K562 (cell line): ENCODE data around the gene C2orf42. TPM values are rescaled to one million over a fixed set of nuclear protein-coding genes. Genes with fewer than 3 reads are reported as not detected.

ENCODE experiments used
- ATAC-seq: fragments of 200-7000 bp; cut with Tn5 transposase; 3 replicates; pipeline ENCODE4 v1.9.1; 2020; ENCODE audit warnings: moderate library complexity
- BruUV-seq: library from RNA; stranded (reverse); fragments of 400-500 nt; replicated peaks from 2 replicates; lab custom pipeline; 2021; lab: Mats Ljungman, UMichigan
- CTCF ChIA-PET: fragments of 300-600 bp; formaldehyde crosslinking; extraction: SDS; loops from one replicate; lab custom pipeline; 2021; ENCODE audit warnings: low intra/inter-chr PET ratio; lab: Yijun Ruan, JAX
- POLR2A ChIA-PET: fragments of 300-600, 350-650 bp; sonication (Branson Sonifier 250); formaldehyde crosslinking; extraction: SDS; loops from one replicate; lab custom pipeline; 2021; ENCODE audit warnings: antibody characterized with exemption, inconsistent platforms; lab: Yijun Ruan, JAX
- DNase-seq, 4 experiments: peaks; one replicate each; pipeline versions ENCODE4 v3.0.0 to v3.0.0-alpha.2; 2011 to 2018; ENCODE audit warnings: low spot score in 3 of 4, mixed read lengths in 3 of 4; ENCODE audit errors: extremely low read depth in 1 of 4
- FAIRE-seq: peaks from 2 replicates; lab custom pipeline; 2011; peaks lifted over from hg19 to GRCh38; lab: Jason Lieb, UNC
- H2AFZ ChIP-seq: 2 replicates; pipeline ENCODE4 v1.6.0; 2011; ENCODE audit warnings: low read depth, low read length, control low read depth, inconsistent platforms
- H3K27ac ChIP-seq: fragments of 200-600 bp; 3 replicates; pipeline ENCODE4 v1.8.0; 2011; ENCODE audit warnings: low read depth, mild to moderate bottlenecking, control low read depth, inconsistent platforms, low read length, moderate library complexity, mixed read lengths; ENCODE audit errors: extremely low read depth
- H3K27me3 ChIP-seq, 2 experiments: fragments of 300-600 bp in 1 of 2; 2 replicates in 1 of 2; 3 replicates in 1 of 2; pipeline versions ENCODE4 v1.6.0 to v1.8.0; 2011; ENCODE audit warnings: inconsistent platforms in 2 of 2, low read length in 2 of 2, mild to moderate bottlenecking in 1 of 2, mixed read lengths in 1 of 2, moderate library complexity in 1 of 2; ENCODE audit not compliant: control insufficient read depth in 2 of 2, insufficient read depth in 2 of 2
- H3K36me3 ChIP-seq: fragments of 300-600 bp; 3 replicates; pipeline ENCODE4 v1.8.0; 2011; ENCODE audit warnings: mild to moderate bottlenecking, low read length, inconsistent platforms; ENCODE audit not compliant: control insufficient read depth, insufficient read depth
- H3K4me1 ChIP-seq, 2 experiments: fragments of 200-600 bp in 1 of 2; replicated peaks in 1 of 2; 2 replicates in 1 of 2; 3 replicates in 1 of 2; pipeline versions ENCODE4 v1.5.1 to v1.8.0; 2011; ENCODE audit warnings: inconsistent platforms in 2 of 2, low read length in 2 of 2, mild to moderate bottlenecking in 1 of 2, mixed read lengths in 1 of 2, moderate library complexity in 1 of 2; ENCODE audit not compliant: control insufficient read depth in 2 of 2, insufficient read depth in 2 of 2
- H3K4me2 ChIP-seq: 2 replicates; pipeline ENCODE4 v1.6.1; 2011; ENCODE audit warnings: low read length, control low read depth, inconsistent platforms, mixed read lengths; ENCODE audit not compliant: insufficient read depth
- H3K4me3 ChIP-seq: fragments of 200-600 bp; sonication (generic), shearing (Covaris generic); 2 replicates; pipeline ENCODE4 v1.5.1; 2016; ENCODE audit warnings: control low read depth, inconsistent platforms
- H3K79me2 ChIP-seq: fragments of 200-600 bp; 3 replicates; pipeline ENCODE4 v1.8.0; 2011; ENCODE audit warnings: low read length, inconsistent platforms; ENCODE audit not compliant: control insufficient read depth, insufficient read depth
- H3K9ac ChIP-seq, 2 experiments: 2 replicates each; pipeline versions ENCODE4 v1.6.0 to v1.6.1; 2011; ENCODE audit warnings: low read depth in 2 of 2, low read length in 2 of 2, control low read depth in 1 of 2, inconsistent platforms in 1 of 2, mild to moderate bottlenecking in 1 of 2, mixed read lengths in 1 of 2; ENCODE audit not compliant: insufficient read depth in 1 of 2
- H3K9me1 ChIP-seq: one replicate; pipeline ENCODE4 v1.6.0; 2011; ENCODE audit warnings: inconsistent platforms, mild to moderate bottlenecking, low read length, moderate library complexity; ENCODE audit not compliant: control insufficient read depth, insufficient read depth
- H3K9me3 ChIP-seq: replicated peaks from 2 replicates; pipeline ENCODE4 v1.5.1; 2011; ENCODE audit warnings: low read depth, low read length, inconsistent platforms; ENCODE audit not compliant: control insufficient read depth, insufficient read depth
- H4K20me1 ChIP-seq: replicated peaks from 2 replicates; pipeline ENCODE4 v1.6.1; 2011; ENCODE audit warnings: low read length, inconsistent platforms, mixed read lengths; ENCODE audit not compliant: control insufficient read depth, insufficient read depth
- BRCA1 ChIP-seq, 2 experiments: fragments of 450-650 bp in 1 of 2; sonication (generic) in 1 of 2; formaldehyde crosslinking in 1 of 2; IDR thresholded peaks; 2 replicates each; pipeline versions ENCODE4 v1.5.0 to v1.6.1; 2017 to 2020; ENCODE audit warnings: mild to moderate bottlenecking in 1 of 2, missing genetic modification reagents in 1 of 2
- CBX2 ChIP-seq: fragments of 200-600 bp; sonication (generic); IDR thresholded peaks from one replicate; pipeline ENCODE4 v1.6.1; 2012; ENCODE audit warnings: mild to moderate bottlenecking, low read length, inconsistent platforms; ENCODE audit not compliant: insufficient read depth, poor library complexity, severe bottlenecking
- DMBX1 ChIP-seq: fragments of 250-450 bp; sonication (Bioruptor Pico); IDR thresholded peaks from 2 replicates; pipeline ENCODE4 v1.8.0; 2022; ENCODE audit warnings: inconsistent platforms, mild to moderate bottlenecking, moderate library complexity, borderline replicate concordance
- E2F4 ChIP-seq: sonication (generic); formaldehyde crosslinking; IDR thresholded peaks from 2 replicates; pipeline ENCODE4 v1.8.0; 2022; ENCODE audit warnings: mild to moderate bottlenecking, low read depth, missing genetic modification reagents
- KDM4B ChIP-seq, 2 experiments: fragments of 450-650 bp in 1 of 2; sonication (generic) in 1 of 2; IDR thresholded peaks; 2 replicates each; pipeline ENCODE4 v1.6.1; 2016 to 2017; ENCODE audit warnings: borderline replicate concordance in 2 of 2, antibody characterized with exemption in 1 of 2, low read depth in 1 of 2, mild to moderate bottlenecking in 1 of 2
- PBX2 ChIP-seq, 2 experiments: IDR thresholded peaks in 1 of 2; conservative IDR thresholded peaks in 1 of 2; 2 replicates each; pipeline ENCODE4 v1.6.1; 2016; ENCODE audit warnings: low read depth in 2 of 2, mild to moderate bottlenecking in 1 of 2, missing compliant biosample characterization in 1 of 2, missing genetic modification characterization in 1 of 2, moderate library complexity in 1 of 2
- RB1 ChIP-seq: fragments of 450-650 bp; IDR thresholded peaks from 2 replicates; pipeline ENCODE4 v1.6.1; 2017; ENCODE audit warnings: low read depth, mild to moderate bottlenecking
- SIRT6 ChIP-seq: IDR thresholded peaks from one replicate; pipeline ENCODE4 v1.6.1; 2012; ENCODE audit warnings: low read depth, mild to moderate bottlenecking, control low read depth, inconsistent platforms, low read length, moderate library complexity
- SP2 ChIP-seq: IDR thresholded peaks from 2 replicates; pipeline ENCODE4 v1.6.1; 2011; ENCODE audit warnings: mild to moderate bottlenecking, low read depth, low read length, moderate library complexity; ENCODE audit not compliant: poor library complexity, severe bottlenecking; ENCODE audit errors: extremely low read depth
- SRSF3 ChIP-seq: fragments of 200-400 bp; formaldehyde crosslinking; IDR thresholded peaks from 2 replicates; pipeline ENCODE4 v1.6.1; 2016; ENCODE audit warnings: mild to moderate bottlenecking, low read length, moderate library complexity; ENCODE audit not compliant: insufficient read depth
- WGBS: fragments of 100-300 bp; shearing (Covaris generic); methylation state at CpG from one replicate; pipeline ENCODE4 v1.1.6; 2016; ENCODE audit warnings: low coverage, mixed read lengths; ENCODE audit not compliant: insufficient coverage; ENCODE audit errors: missing lambda C conversion rate; 5-methylcytosine and 5-hydroxymethylcytosine counted together
- in situ Hi-C: fragments of 300-500 bp; cut with MboI; formaldehyde crosslinking; loops from 4 replicates; pipeline ENCODE4 v1.15.0; 2018; ENCODE audit warnings: inconsistent platforms, mixed read lengths
- intact Hi-C: fragments of 100-400 bp; cut with micrococcal nuclease; formaldehyde crosslinking; loops from 2 replicates; pipeline ENCODE4 v1.14.2; 2022
- polyA plus RNA-seq, 8 experiments: library from polyadenylated mRNA; depleted of rRNA in 4 of 8; stranded (reverse) in 5 of 8; unstranded in 3 of 8; fragments of >200 nt; fragmentation: Nextera tagmentation in 2 of 8; fragmentation: Illumina TruSeq in 1 of 8; extraction: Ambion mirVana in 2 of 8; extraction: Trizol in 1 of 8; gene quantifications; 2 replicates each; pipeline versions ENCODE4 v1.2.1 to v1.2.3, GENCODE V29; 2011 to 2014; ENCODE audit warnings: inconsistent platforms in 1 of 8, missing spikeins in 1 of 8
- total RNA-seq, 7 experiments: library from RNA; depleted of rRNA in 6 of 7; stranded (reverse); fragments of >200 nt in 6 of 7; fragmentation: Illumina TruSeq in 2 of 7; extraction: Trizol in 2 of 7; gene quantifications; 2 replicates each; pipeline versions ENCODE4 v1.2.1 to v1.2.3, GENCODE V29; 2011 to 2021; ENCODE audit warnings: low replicate concordance in 1 of 7
- TF ChIP-seq, protein P1 (sequence below), 2 experiments: fragments of 450-650 bp; conservative IDR thresholded peaks; 2 replicates each; pipeline ENCODE4 v1.6.1; 2017; ENCODE audit warnings: mild to moderate bottlenecking in 2 of 2, moderate library complexity in 2 of 2

C2orf42 gene
- total and polyA plus RNA-seq, 9 of the 15 experiments (the other 6 are each of a cell fraction or from before 2014, with no cell fraction given): 4.6 to 10.9 (median 7.5) TPM

DNA sequence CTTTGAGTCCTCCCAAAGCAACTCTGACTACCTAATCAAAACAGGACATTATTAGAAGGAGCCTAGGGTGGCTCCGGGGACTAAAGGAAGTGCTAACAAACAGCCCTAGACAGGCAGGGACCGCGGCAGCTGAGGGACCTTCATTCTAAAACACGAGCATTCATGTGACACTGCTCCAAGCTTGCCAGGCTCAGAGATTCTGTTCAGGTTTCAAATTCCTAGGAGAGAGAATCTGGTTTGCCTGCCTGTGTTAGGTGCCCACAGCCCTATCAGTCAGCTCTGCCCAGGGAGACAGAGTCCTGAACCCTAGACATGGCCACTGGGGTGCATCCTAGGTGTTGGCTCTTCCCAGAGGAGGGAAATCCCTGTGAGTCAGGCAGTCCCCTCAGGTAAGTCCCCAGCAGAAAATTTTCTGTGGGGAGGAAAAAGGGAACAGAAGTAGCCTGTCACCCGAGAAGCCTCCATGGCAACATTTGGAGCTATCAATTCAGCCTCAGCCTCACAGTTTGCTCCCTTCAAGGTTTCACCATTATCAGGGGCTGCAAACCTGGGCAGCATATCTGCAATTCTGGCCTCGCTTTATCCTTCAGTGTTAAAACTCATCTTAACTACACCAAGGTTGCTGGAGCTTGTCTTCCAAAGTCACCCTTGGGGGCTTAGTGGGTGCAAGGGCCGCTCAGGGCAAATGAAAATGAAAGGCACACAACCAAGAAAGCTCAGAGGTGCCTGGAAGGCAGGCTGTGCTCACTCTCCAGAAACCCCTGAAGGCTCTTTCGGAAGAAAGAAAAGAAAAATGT lies 75.0 kb downstream of the C2orf42 start:
- H3K79me2 ChIP-seq: no peaks in the 10 kb centered on the region
- FAIRE-seq: no peak
- no peaks in the 10 kb centered on the region for H3K27me3 ChIP-seq
- no peaks in the 10 kb centered on the region for H3K9me3 ChIP-seq
- peak overlapping the region; percentile 86 for H2AFZ ChIP-seq
- H3K9me1 ChIP-seq: no peaks in the 10 kb centered on the region
- in situ Hi-C loops (no loop called here), intact Hi-C loops (no loop called here)
- BruUV-seq: no TSS peak
- DNase-seq: peak in 2 of 4 experiments; percentile 25 to 41
- H3K9ac ChIP-seq: peak overlapping the region; percentile 48 to 74; a peak in 3 of 4 replicates
- no peaks in the 10 kb centered on the region for H4K20me1 ChIP-seq
- POLR2A ChIA-PET: interaction anchor here (0.6 to 3.2 kb wide), 14 partner anchors 8 to 201 kb away, joined by 3 to 16 read pairs (median 4); partner anchors contain the start of gene MXD1
- H3K4me1 ChIP-seq: peaks cover 31 to 50% of the 10 kb centered on the region in 2 experiments
- peak overlapping the region; percentile 50 for H3K4me2 ChIP-seq
- ATAC-seq: peak; percentile 40
- CTCF ChIA-PET: no interaction called here
- peak overlapping the region; percentile 20 for H3K27ac ChIP-seq
- H3K4me3 ChIP-seq: no peak overlapping the region
- H3K36me3 ChIP-seq: no peaks in the 10 kb centered on the region
- WGBS: 31% methylated on average over 8 of the region's 8 CpGs
- TF ChIP-seq PBX2 (CRISPR knock-in tag; IDR thresholded peaks at IDR 0.05; ENCODE audit: low read depth) (no peak), PBX2 (tag; conservative IDR thresholded peaks at IDR 0.05; ENCODE audit: low read depth) (no peak), SRSF3 (no peak), E2F4 (CRISPR knock-in tag) (no peak), RB1 (no peak), SIRT6 (no peak), SP2 (no peak), KDM4B (IDR thresholded peaks at IDR 0.05; ENCODE audit: borderline replicate concordance in 2 of 2, low read depth in 1 of 2) (no peak), BRCA1 (IDR thresholded peaks at IDR 0.05) (no peak), BRCA1 (CRISPR knock-in tag; IDR thresholded peaks at IDR 0.05) (no peak), DMBX1 (0 out of 2 replicates have a peak, but pooled peaks have one; percentile 33), CBX2 (no peak)
- TF ChIP-seq, protein P1, sequence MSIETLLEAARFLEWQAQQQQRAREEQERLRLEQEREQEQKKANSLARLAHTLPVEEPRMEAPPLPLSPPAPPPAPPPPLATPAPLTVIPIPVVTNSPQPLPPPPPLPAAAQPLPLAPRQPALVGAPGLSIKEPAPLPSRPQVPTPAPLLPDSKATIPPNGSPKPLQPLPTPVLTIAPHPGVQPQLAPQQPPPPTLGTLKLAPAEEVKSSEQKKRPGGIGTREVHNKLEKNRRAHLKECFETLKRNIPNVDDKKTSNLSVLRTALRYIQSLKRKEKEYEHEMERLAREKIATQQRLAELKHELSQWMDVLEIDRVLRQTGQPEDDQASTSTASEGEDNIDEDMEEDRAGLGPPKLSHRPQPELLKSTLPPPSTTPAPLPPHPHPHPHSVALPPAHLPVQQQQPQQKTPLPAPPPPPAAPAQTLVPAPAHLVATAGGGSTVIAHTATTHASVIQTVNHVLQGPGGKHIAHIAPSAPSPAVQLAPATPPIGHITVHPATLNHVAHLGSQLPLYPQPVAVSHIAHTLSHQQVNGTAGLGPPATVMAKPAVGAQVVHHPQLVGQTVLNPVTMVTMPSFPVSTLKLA (conservative IDR thresholded peaks at IDR 0.05): no peak
